ENCODE data around the gene LRMDA. TPM values are rescaled to one million over a fixed set of nuclear protein-coding genes. Genes with fewer than 3 reads are reported as not detected.

The LRMDA gene
- total and polyA plus RNA-seq, 2 donors from 2014 or later, result 23.2 to 48.6 TPM

DNA sequence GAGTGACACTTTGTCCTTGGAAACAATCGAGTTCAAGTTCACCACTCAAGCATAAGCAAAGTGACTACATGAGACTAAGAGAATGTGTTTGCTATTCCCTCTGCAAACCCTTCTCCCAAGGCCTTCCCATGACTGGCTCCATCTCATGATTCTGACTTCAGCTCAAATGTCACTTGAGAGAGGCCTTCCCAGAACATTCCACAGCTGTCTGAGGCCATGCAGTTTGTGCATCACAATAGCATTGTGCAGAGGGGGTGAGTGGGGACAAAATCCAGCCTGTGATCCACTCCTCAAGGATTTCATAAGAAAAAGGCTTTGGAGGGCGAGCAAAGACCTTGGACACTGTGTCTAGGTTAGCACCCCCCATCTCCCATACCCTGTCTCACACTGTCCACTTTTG lies 6.9 kb upstream of the LRMDA start:
- DNase-seq, result peak in 2 of 5 donors; percentile 15 to 26
- Histone ChIP-seq H3K4me1 (ENCODE audit: control insufficient read depth in 2 of 3, insufficient read depth in 2 of 3, low read depth in 1 of 3, low read length in 3 of 3) (peaks cover 0 to 8% (median 0%) of the 10 kb centered on the region in 3 donors), H3K4me3 (ENCODE audit: low read length in 3 of 3) (no peak overlapping the region), H3K36me3 (ENCODE audit: control insufficient read depth in 2 of 3, insufficient read depth in 3 of 3, low read length in 3 of 3) (no peaks in the 10 kb centered on the region), H3K27ac (ENCODE audit: low read depth in 2 of 2, low read length in 2 of 2) (no peak overlapping the region), H3K9me3 (ENCODE audit: control insufficient read depth in 2 of 3, insufficient read depth in 1 of 3, low read length in 3 of 3) (no peaks in the 10 kb centered on the region), H3K27me3 (ENCODE audit: control insufficient read depth, insufficient read depth, low read length) (no peaks in the 10 kb centered on the region), H3K9ac (ENCODE audit: low read length in 3 of 3) (no peak overlapping the region)
- intact Hi-C loops (cut with DNase I), result no loop called here
- no peak for FAIRE-seq
- TF ChIP-seq, protein P1, sequence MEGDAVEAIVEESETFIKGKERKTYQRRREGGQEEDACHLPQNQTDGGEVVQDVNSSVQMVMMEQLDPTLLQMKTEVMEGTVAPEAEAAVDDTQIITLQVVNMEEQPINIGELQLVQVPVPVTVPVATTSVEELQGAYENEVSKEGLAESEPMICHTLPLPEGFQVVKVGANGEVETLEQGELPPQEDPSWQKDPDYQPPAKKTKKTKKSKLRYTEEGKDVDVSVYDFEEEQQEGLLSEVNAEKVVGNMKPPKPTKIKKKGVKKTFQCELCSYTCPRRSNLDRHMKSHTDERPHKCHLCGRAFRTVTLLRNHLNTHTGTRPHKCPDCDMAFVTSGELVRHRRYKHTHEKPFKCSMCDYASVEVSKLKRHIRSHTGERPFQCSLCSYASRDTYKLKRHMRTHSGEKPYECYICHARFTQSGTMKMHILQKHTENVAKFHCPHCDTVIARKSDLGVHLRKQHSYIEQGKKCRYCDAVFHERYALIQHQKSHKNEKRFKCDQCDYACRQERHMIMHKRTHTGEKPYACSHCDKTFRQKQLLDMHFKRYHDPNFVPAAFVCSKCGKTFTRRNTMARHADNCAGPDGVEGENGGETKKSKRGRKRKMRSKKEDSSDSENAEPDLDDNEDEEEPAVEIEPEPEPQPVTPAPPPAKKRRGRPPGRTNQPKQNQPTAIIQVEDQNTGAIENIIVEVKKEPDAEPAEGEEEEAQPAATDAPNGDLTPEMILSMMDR (IDR thresholded peaks at IDR 0.05; ENCODE audit: borderline replicate concordance, extremely low read depth, insufficient read depth), result no peak

DNA sequence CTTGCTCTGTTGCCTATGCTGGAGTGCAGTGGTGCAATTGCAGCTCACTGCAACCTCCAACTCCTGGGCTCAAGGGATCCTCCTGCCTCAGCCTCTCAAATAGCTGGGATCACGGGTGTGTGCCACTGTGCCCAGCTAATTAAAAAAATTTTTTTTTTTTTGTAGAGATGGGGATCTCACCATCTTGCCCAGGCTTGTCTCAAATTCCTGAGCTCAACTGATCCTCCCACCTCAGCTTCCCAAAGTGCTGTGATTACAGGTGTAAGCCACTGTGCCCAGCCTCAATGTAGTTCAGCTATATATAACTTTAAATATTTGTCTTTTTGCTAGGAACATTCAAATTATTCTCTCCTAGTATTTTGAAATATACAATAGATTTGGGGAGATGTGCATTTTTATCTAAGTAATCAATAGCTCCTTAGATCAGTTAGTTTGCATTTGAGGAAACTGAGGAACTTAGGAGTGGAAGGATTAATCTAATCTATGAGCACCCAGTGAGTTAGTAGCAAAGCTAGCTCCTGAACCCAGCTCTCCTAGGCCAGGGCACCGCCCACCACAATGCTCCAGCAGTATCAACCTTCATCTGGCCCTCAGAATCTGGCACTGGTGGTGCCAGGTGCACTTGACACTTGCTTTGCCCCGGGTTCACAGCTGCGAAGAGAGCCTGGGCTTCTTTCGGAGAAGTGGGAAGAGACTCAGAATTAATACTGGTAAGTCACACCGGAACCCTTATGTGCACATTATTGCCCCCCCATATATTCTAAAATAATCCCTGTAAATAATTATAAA lies 5.9 kb upstream of the LRMDA start:
- intact Hi-C loops (cut with DNase I), result no loop called here
- Histone ChIP-seq H3K27ac (ENCODE audit: low read depth in 2 of 2, low read length in 2 of 2) (no peak overlapping the region), H3K4me1 (ENCODE audit: control insufficient read depth in 2 of 3, insufficient read depth in 2 of 3, low read depth in 1 of 3, low read length in 3 of 3) (peaks cover 0 to 14% (median 5%) of the 10 kb centered on the region in 3 donors), H3K36me3 (ENCODE audit: control insufficient read depth in 2 of 3, insufficient read depth in 3 of 3, low read length in 3 of 3) (no peaks in the 10 kb centered on the region), H3K27me3 (ENCODE audit: control insufficient read depth, insufficient read depth, low read length) (no peaks in the 10 kb centered on the region), H3K9ac (ENCODE audit: low read length in 3 of 3) (no peak overlapping the region), H3K9me3 (ENCODE audit: control insufficient read depth in 2 of 3, insufficient read depth in 1 of 3, low read length in 3 of 3) (no peaks in the 10 kb centered on the region), H3K4me3 (ENCODE audit: low read length in 3 of 3) (no peak overlapping the region)
- DNase-seq, result peak in 1 of 5 donors; percentile 12
- TF ChIP-seq, protein P1 (IDR thresholded peaks at IDR 0.05; ENCODE audit: borderline replicate concordance, extremely low read depth, insufficient read depth), result no peak
- no peak for FAIRE-seq

DNA sequence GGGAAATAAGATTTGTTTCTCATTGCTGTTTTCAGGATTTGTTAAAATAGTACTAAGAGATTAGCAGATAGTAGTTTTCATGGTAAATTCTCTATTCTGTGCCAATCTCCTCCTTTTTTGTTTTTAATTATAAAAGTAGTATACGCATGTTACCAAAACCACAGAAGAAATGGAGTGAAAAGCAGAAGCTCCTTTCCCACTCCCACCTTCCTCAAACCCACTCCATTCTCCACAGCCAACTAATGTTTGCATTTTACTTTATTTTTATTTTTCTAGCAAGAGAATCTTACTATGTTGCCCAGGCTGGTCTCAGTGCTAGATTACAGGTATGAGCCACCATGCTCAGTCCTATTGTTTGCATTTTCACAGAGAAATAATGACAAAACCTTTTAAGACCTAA lies 4.5 kb upstream of the LRMDA start:
- no peak overlapping the region for H3K27ac ChIP-seq (ENCODE audit: low read depth in 2 of 2, low read length in 2 of 2)
- no peaks in the 10 kb centered on the region for H3K27me3 ChIP-seq (ENCODE audit: control insufficient read depth, insufficient read depth, low read length)
- intact Hi-C loops (cut with DNase I), result no loop called here
- H3K36me3 ChIP-seq (ENCODE audit: control insufficient read depth in 2 of 3, insufficient read depth in 3 of 3, low read length in 3 of 3), result no peaks in the 10 kb centered on the region
- TF ChIP-seq, protein P1 (IDR thresholded peaks at IDR 0.05; ENCODE audit: borderline replicate concordance, extremely low read depth, insufficient read depth), result no peak
- H3K4me3 ChIP-seq (ENCODE audit: low read length in 3 of 3), result no peak overlapping the region
- peaks cover 0 to 19% (median 5%) of the 10 kb centered on the region in 3 donors for H3K4me1 ChIP-seq (ENCODE audit: control insufficient read depth in 2 of 3, insufficient read depth in 2 of 3, low read depth in 1 of 3, low read length in 3 of 3)
- FAIRE-seq (no peak), DNase-seq (no peak)
- H3K9me3 ChIP-seq (ENCODE audit: control insufficient read depth in 2 of 3, insufficient read depth in 1 of 3, low read length in 3 of 3), result no peaks in the 10 kb centered on the region
- H3K9ac ChIP-seq (ENCODE audit: low read length in 3 of 3), result no peak overlapping the region
